ENCODE results near the gene GNG7.

GNG7 gene

DNA sequence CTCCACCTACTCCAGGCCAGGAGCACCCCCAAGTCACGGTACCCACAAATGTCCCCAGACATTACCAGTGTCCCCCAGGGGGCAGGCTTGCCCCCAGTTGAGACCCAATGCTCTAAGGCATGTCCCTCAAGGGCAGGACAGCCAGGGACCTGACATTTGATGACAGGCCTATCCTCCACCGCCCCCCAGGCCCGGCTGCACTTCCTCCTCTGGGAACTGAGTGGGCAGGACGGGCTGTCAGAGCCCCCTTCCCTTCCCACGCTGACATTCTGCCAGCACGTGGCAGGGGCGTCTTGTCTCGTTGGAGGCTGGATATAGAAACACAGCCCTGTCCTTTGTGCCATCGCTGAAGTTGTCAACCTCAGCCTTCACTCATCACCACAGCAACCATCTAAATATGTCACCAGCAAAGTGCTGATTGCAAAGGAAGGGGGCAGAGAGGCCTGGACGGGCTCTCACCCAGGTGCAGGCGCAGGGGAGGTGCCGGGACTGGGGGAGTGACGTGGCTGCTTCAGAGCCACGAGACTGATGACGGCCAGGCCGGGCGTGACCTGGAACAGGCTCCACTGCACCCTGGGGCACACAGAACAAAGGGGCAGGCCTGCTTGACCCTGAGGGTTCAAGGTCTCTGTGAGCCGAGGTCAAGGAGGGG lies 38.4 kb downstream of the GNG7 start:
- Histone ChIP-seq H3K9me3 (ENCODE audit: control extremely low read depth in 1 of 5, control insufficient read depth in 4 of 5, insufficient read depth in 2 of 5, low read depth in 1 of 5, low read length in 4 of 5) (peaks cover 0 to 9% (median 5%) of the 10 kb centered on the region in 5 experiments), H3K36me3 (ENCODE audit: control insufficient read depth in 4 of 4, insufficient read depth in 4 of 4, low read length in 3 of 4) (no peaks in the 10 kb centered on the region), H3K27me3 (replicated peaks in 2 of 5; ENCODE audit: control insufficient read depth in 4 of 5, insufficient read depth in 5 of 5, low read length in 4 of 5) (no peaks in the 10 kb centered on the region), H3K4me3 (ENCODE audit: control insufficient read depth in 1 of 7, extremely low read depth in 1 of 7, insufficient read depth in 4 of 7, low read depth in 2 of 7, low read length in 6 of 7) (no peak overlapping the region), H3K27ac (ENCODE audit: insufficient read depth in 1 of 2, low read depth in 1 of 2, low read length in 2 of 2, poor library complexity in 1 of 2, severe bottlenecking in 2 of 2) (peak overlapping the region in 1 of 2 experiments; percentile 37), H3K4me1 (ENCODE audit: control extremely low read depth in 1 of 4, control insufficient read depth in 4 of 4, insufficient read depth in 4 of 4, low read length in 3 of 4) (peaks cover 0 to 6% (median 0%) of the 10 kb centered on the region in 4 experiments)
- CTCF ChIA-PET = no interaction called here
- peak; percentile 38 to 78 (median 51) for DNase-seq
- WGBS (ENCODE audit: insufficient coverage) = 68% methylated on average over 12 of the region's 18 CpGs
- POLR2A ChIA-PET = no interaction called here

DNA sequence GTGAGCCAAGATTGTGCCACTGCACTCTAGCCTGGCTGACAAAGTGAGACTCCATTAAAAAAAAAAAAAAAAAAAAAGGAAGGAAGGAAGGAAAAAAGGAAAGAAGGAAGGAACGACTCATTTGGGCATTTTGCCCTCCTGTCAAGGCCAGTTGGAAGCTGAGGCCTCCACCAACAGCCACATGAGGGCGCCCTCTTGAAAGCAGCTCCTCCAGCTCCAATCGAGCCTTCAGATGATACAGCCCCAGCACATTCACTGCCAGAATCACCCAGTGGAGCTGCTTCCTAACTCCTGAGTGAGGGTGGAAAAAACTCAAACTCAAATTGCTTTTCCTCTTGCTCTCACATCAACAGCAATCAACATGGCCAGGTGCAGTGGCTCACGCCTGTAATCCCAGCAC lies 40.9 kb downstream of the GNG7 start:
- WGBS (ENCODE audit: insufficient coverage) = 95% methylated on average over 4 of the region's 4 CpGs
- ChIA-PET CTCF (interaction anchor here (0.7 to 2.1 kb wide), 6 partner anchors 10 to 90 kb away, joined by 3 to 10 read pairs (median 4); no protein-coding TSS in a partner anchor), POLR2A (no interaction called here)
- Histone ChIP-seq H3K27me3 (replicated peaks in 2 of 5; ENCODE audit: control insufficient read depth in 4 of 5, insufficient read depth in 5 of 5, low read length in 4 of 5) (no peaks in the 10 kb centered on the region), H3K27ac (ENCODE audit: insufficient read depth in 1 of 2, low read depth in 1 of 2, low read length in 2 of 2, poor library complexity in 1 of 2, severe bottlenecking in 2 of 2) (no peak overlapping the region), H3K4me1 (ENCODE audit: control extremely low read depth in 1 of 4, control insufficient read depth in 4 of 4, insufficient read depth in 4 of 4, low read length in 3 of 4) (peaks cover 0 to 6% (median 0%) of the 10 kb centered on the region in 4 experiments), H3K4me3 (ENCODE audit: control insufficient read depth in 1 of 7, extremely low read depth in 1 of 7, insufficient read depth in 4 of 7, low read depth in 2 of 7, low read length in 6 of 7) (no peak overlapping the region), H3K9me3 (ENCODE audit: control extremely low read depth in 1 of 5, control insufficient read depth in 4 of 5, insufficient read depth in 2 of 5, low read depth in 1 of 5, low read length in 4 of 5) (peaks cover 0 to 9% (median 5%) of the 10 kb centered on the region in 5 experiments), H3K36me3 (ENCODE audit: control insufficient read depth in 4 of 4, insufficient read depth in 4 of 4, low read length in 3 of 4) (peaks cover 0 to 3% (median 0%) of the 10 kb centered on the region in 4 experiments)
- peak in 2 of 3 donors; percentile 36 to 41 for DNase-seq

DNA sequence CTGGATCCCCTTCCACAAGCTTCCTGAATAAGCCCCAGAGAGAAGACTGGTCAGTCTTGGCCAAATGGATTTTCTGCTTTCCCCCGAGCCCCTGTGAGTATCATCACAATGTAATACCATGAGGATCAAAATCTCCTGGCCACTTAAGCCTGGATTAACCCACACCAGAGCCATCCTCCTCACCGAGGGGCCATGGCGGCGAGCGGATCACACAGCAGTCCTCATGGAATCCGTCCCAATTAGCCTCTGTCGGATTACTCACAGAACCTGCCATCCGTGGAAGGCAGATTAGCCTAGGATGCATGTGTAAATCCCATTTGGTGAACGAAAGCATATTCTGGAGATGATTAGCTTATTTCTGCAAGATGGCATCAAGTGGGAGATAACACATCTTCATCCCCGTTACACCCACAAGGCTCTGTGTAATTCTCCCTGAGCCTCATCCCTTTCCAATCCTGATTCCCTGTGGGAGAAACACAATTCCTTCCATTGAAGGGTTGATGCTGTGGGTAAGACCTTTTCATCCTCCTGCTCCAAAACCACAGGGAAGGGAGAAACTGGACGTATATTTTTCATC lies 42.5 kb downstream of the GNG7 start:
- Histone ChIP-seq H3K27me3 (replicated peaks in 2 of 5; ENCODE audit: control insufficient read depth in 4 of 5, insufficient read depth in 5 of 5, low read length in 4 of 5) (no peaks in the 10 kb centered on the region), H3K36me3 (ENCODE audit: control insufficient read depth in 4 of 4, insufficient read depth in 4 of 4, low read length in 3 of 4) (peaks cover 0 to 3% (median 0%) of the 10 kb centered on the region in 4 experiments), H3K4me1 (ENCODE audit: control extremely low read depth in 1 of 4, control insufficient read depth in 4 of 4, insufficient read depth in 4 of 4, low read length in 3 of 4) (peaks cover 0 to 6% (median 0%) of the 10 kb centered on the region in 4 experiments), H3K27ac (ENCODE audit: insufficient read depth in 1 of 2, low read depth in 1 of 2, low read length in 2 of 2, poor library complexity in 1 of 2, severe bottlenecking in 2 of 2) (no peak overlapping the region), H3K9me3 (ENCODE audit: control extremely low read depth in 1 of 5, control insufficient read depth in 4 of 5, insufficient read depth in 2 of 5, low read depth in 1 of 5, low read length in 4 of 5) (peaks cover 0 to 9% (median 5%) of the 10 kb centered on the region in 5 experiments), H3K4me3 (ENCODE audit: control insufficient read depth in 1 of 7, extremely low read depth in 1 of 7, insufficient read depth in 4 of 7, low read depth in 2 of 7, low read length in 6 of 7) (no peak overlapping the region)
- ChIA-PET CTCF (interaction anchor here (1.4 to 1.5 kb wide), 2 partner anchors 12 to 24 kb away, joined by 4 to 7 read pairs; no protein-coding TSS in a partner anchor), POLR2A (no interaction called here)
- WGBS (ENCODE audit: insufficient coverage) = 94% methylated on average over 10 of the region's 11 CpGs
- DNase-seq = no peak

DNA sequence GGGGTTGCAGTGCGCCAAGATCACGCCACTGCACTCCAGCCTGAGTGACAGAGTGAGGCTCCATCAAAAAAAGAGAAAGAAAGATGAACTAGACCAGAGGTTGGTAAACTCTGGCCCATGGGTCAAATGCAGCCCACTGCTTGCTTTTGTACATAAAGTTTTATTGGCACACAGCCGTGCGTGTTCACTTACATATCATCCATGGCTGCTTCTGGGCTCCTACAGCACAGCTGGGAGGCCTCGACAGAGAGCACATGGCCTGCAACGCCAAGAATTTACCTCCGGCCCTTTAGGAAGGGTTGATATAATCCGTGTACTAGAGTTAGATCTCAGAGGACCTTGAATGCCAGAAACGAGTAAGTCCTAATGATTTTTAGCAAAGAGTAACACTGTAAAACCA lies 46.0 kb downstream of the GNG7 start:
- no peaks in the 10 kb centered on the region for H3K4me1 ChIP-seq (ENCODE audit: control extremely low read depth in 1 of 4, control insufficient read depth in 4 of 4, insufficient read depth in 4 of 4, low read length in 3 of 4)
- no peak for DNase-seq
- CTCF ChIA-PET = no interaction called here
- POLR2A ChIA-PET = no interaction called here
- H3K4me3 ChIP-seq (ENCODE audit: control insufficient read depth in 1 of 7, extremely low read depth in 1 of 7, insufficient read depth in 4 of 7, low read depth in 2 of 7, low read length in 6 of 7) = no peak overlapping the region
- H3K9me3 ChIP-seq (ENCODE audit: control extremely low read depth in 1 of 5, control insufficient read depth in 4 of 5, insufficient read depth in 2 of 5, low read depth in 1 of 5, low read length in 4 of 5) = peaks cover 0 to 1% (median 0%) of the 10 kb centered on the region in 5 experiments
- 98% methylated on average over 9 of the region's 9 CpGs for WGBS (ENCODE audit: insufficient coverage)
- no peak overlapping the region for H3K27ac ChIP-seq (ENCODE audit: insufficient read depth in 1 of 2, low read depth in 1 of 2, low read length in 2 of 2, poor library complexity in 1 of 2, severe bottlenecking in 2 of 2)
- no peaks in the 10 kb centered on the region for H3K27me3 ChIP-seq (replicated peaks in 2 of 5; ENCODE audit: control insufficient read depth in 4 of 5, insufficient read depth in 5 of 5, low read length in 4 of 5)
- H3K36me3 ChIP-seq (ENCODE audit: control insufficient read depth in 4 of 4, insufficient read depth in 4 of 4, low read length in 3 of 4) = peaks cover 0 to 3% (median 0%) of the 10 kb centered on the region in 4 experiments

DNA sequence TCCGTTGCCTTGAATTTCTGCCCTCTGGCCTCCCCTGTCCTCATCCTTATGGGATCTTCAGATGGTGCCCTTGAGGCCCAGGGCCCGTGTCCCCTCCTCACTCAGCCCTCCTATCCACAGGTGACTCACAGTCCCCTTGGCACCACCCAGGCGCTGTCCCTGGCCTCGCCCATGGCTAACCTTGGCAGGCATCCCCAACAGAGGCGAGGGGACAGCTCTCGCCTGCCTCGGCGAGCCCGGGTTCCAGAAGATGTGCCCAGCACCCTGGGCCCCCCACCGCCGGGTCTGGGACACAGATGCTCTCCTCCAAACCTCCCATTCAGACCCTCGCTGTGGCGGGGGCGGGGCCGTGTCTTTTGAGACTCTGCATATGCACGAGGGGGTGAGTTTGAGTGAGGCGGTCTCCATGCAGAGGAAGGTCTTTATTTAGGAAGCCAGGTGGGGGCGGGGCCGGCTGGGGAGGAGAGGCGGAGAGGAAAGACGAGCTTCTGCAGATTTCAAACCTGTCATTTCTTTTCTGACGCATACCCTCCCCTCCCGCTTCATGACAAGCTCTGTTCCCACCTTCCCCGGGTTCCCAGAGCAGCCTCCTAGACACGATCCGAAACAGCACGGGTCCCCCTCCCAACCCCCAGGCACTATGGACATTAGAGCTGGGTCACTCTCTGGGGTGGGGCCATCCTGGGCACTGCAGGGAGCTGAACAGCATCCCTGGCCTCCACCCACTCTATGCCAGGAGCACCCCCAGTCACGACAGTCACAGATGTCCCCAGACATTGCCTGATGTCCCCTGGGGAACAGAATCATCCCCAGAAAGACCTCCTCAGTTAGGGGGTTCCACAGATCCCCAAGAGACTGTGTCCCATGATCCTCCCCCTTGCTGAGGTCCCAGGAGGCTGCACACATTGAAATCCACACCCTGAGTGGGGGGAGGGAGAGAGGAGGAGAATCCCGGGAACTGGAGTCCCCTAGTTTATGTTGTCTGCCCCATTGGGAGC lies 48.5 kb downstream of the GNG7 start:
- 89% methylated on average over 21 of the region's 29 CpGs for WGBS (ENCODE audit: insufficient coverage)
- no peak for DNase-seq
- no peak overlapping the region for H3K4me3 ChIP-seq (ENCODE audit: control insufficient read depth in 1 of 7, extremely low read depth in 1 of 7, insufficient read depth in 4 of 7, low read depth in 2 of 7, low read length in 6 of 7)
- peaks cover 0 to 3% (median 0%) of the 10 kb centered on the region in 4 experiments for H3K36me3 ChIP-seq (ENCODE audit: control insufficient read depth in 4 of 4, insufficient read depth in 4 of 4, low read length in 3 of 4)
- no peaks in the 10 kb centered on the region for H3K27me3 ChIP-seq (replicated peaks in 2 of 5; ENCODE audit: control insufficient read depth in 4 of 5, insufficient read depth in 5 of 5, low read length in 4 of 5)
- H3K4me1 ChIP-seq (ENCODE audit: control extremely low read depth in 1 of 4, control insufficient read depth in 4 of 4, insufficient read depth in 4 of 4, low read length in 3 of 4) = no peaks in the 10 kb centered on the region
- CTCF ChIA-PET = interaction anchor here (0.6 to 1.9 kb wide), 6 partner anchors 8 to 296 kb away, joined by 3 to 10 read pairs (median 4); no protein-coding TSS in a partner anchor
- POLR2A ChIA-PET = no interaction called here
- no peaks in the 10 kb centered on the region for H3K9me3 ChIP-seq (ENCODE audit: control extremely low read depth in 1 of 5, control insufficient read depth in 4 of 5, insufficient read depth in 2 of 5, low read depth in 1 of 5, low read length in 4 of 5)
- H3K27ac ChIP-seq (ENCODE audit: insufficient read depth in 1 of 2, low read depth in 1 of 2, low read length in 2 of 2, poor library complexity in 1 of 2, severe bottlenecking in 2 of 2) = no peak overlapping the region

DNA sequence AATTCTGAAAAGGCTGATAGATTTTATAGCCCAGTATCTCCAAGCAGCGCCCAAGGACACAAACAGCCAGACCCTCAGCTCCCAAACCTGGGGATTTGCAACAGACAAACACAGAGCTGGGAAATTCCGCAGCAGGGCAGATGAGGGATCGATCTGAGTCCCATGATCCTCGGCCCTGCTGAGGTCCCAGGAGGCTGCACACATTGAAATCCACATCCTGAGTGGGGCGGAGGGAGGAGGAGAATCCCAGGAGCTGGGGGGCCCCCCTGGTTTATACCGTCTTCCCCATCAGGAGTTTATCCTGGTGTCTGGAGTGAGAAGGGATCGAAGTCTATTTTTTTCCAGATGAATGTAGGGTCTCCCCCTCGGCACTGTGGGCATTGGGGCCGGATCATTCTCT lies 49.3 kb downstream of the GNG7 start:
- H3K9me3 ChIP-seq (ENCODE audit: control extremely low read depth in 1 of 5, control insufficient read depth in 4 of 5, insufficient read depth in 2 of 5, low read depth in 1 of 5, low read length in 4 of 5) = no peaks in the 10 kb centered on the region
- H3K36me3 ChIP-seq (ENCODE audit: control insufficient read depth in 4 of 4, insufficient read depth in 4 of 4, low read length in 3 of 4) = no peaks in the 10 kb centered on the region
- H3K27ac ChIP-seq (ENCODE audit: insufficient read depth in 1 of 2, low read depth in 1 of 2, low read length in 2 of 2, poor library complexity in 1 of 2, severe bottlenecking in 2 of 2) = no peak overlapping the region
- H3K27me3 ChIP-seq (replicated peaks in 2 of 5; ENCODE audit: control insufficient read depth in 4 of 5, insufficient read depth in 5 of 5, low read length in 4 of 5) = no peaks in the 10 kb centered on the region
- H3K4me1 ChIP-seq (ENCODE audit: control extremely low read depth in 1 of 4, control insufficient read depth in 4 of 4, insufficient read depth in 4 of 4, low read length in 3 of 4) = no peaks in the 10 kb centered on the region
- ChIA-PET POLR2A (no interaction called here), CTCF (interaction anchor here (0.6 to 1.9 kb wide), 6 partner anchors 9 to 297 kb away, joined by 3 to 10 read pairs (median 4); no protein-coding TSS in a partner anchor)
- no peak for DNase-seq
- H3K4me3 ChIP-seq (ENCODE audit: control insufficient read depth in 1 of 7, extremely low read depth in 1 of 7, insufficient read depth in 4 of 7, low read depth in 2 of 7, low read length in 6 of 7) = no peak overlapping the region
- WGBS (ENCODE audit: insufficient coverage) = 97% methylated on average over 9 of the region's 9 CpGs
